Measurements from ENCODE around the gene RASSF4. TPM values are rescaled to one million over a fixed set of nuclear protein-coding genes. Genes with fewer than 3 reads are reported as not detected.

The RASSF4 gene
- total RNA-seq, 2 donors from 2014 or later, result 1.7 to 4.4 TPM

GRCh38 chr10:44933451-44934321 lies 25.9 kb upstream of the RASSF4 start:
- no peaks in the 10 kb centered on the region for H3K36me3 Mint-ChIP-seq (ENCODE audit: low read depth)
- no peaks in the 10 kb centered on the region for H3K9me3 Mint-ChIP-seq
- no peak for ATAC-seq (replicated peaks)
- peaks cover 5% of the 10 kb centered on the region for H3K27me3 Mint-ChIP-seq
- H3K4me3 Mint-ChIP-seq, result no peak overlapping the region
- H3K27ac Mint-ChIP-seq, result no peak overlapping the region
- no peaks in the 10 kb centered on the region for H3K4me1 Mint-ChIP-seq

DNA sequence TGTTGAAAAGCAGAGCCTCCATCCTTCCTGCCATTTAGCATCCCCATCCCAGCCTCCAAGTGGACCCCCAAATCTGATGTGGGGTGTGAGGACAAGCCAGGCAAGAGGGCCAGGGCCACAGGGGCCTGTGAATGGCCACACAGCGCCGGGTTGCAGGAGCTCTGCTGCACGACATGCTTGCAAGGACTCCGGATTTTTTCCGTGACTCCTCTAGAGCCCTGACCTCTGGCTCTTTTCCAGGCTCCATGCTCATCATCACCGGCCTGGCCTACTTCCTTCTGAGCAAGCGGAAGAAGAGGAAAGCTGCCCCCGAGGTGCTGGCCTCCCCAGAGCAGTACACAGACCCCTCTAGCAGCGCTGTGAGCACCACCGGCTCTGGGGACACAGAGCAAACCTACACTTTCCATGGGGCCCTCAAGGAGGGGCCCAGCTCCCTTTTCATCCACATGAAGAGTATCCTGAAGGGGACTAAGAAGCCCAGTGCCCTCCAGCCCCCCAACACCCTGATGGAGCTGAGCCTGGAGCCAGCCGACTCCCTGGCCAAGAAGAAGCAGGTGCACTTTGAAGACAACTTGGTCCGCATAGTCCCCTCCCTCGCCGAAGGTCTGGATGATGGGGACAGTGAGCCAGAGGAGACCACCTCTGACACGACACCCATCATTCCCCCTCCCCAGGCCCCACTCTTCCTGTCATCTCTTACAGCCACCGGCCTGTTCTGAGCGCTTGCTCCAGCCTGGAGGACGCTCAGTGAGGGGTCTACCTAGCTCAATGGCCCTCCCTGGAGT lies 25.0 kb upstream of the RASSF4 start:
- no peak for ATAC-seq (replicated peaks)
- Mint-ChIP-seq H3K27me3 (peaks cover 4% of the 10 kb centered on the region), H3K36me3 (ENCODE audit: low read depth) (no peaks in the 10 kb centered on the region), H3K27ac (no peak overlapping the region), H3K4me1 (no peaks in the 10 kb centered on the region), H3K4me3 (no peak overlapping the region), H3K9me3 (peaks cover 3% of the 10 kb centered on the region)

DNA sequence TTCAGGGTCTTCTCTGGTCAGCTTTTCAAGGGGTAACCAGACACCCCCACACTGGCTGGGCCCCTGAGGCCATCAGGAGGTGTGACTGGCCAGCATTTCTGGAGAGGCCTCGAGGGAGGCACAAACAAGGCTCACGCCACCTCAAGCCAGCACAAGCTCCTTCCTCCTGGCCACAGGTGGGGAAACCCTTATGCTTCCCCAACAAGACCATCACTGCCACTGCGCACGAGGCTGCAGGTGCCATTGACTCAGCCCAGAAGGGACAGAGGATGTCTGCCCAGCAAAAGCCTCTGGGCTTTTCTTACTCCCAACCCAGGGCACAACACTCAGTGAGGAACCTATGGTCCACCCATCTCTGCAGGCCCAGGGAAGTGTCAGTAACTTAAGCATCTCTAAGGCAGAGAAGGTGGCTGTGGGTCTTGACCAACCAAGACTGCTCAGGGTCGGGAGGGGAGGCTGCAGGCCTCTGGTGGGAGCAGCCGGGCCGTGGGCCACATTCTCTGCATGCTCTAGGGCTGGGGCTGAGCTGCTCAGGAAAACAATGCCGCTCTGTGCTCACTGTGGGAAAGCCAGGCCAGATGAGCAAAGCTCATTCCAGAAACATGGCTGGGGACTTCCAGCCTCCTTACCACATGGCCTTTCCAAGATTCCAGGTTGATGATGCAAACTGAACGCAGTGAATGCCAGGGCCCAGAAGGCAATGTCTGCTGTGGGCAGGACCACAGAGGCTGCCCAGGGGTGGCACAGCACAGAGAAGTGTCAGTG lies 24.2 kb upstream of the RASSF4 start:
- Mint-ChIP-seq H3K9me3 (peaks cover 3% of the 10 kb centered on the region), H3K36me3 (ENCODE audit: low read depth) (no peaks in the 10 kb centered on the region), H3K27me3 (peaks cover 4% of the 10 kb centered on the region), H3K27ac (peak overlapping the region; percentile 5), H3K4me1 (no peaks in the 10 kb centered on the region), H3K4me3 (no peak overlapping the region)
- ATAC-seq (replicated peaks), result no peak

- ATAC-seq (replicated peaks), result no peak
- no peak overlapping the region for H3K4me3 Mint-ChIP-seq
- peaks cover 3% of the 10 kb centered on the region for H3K9me3 Mint-ChIP-seq
- no peaks in the 10 kb centered on the region for H3K36me3 Mint-ChIP-seq (ENCODE audit: low read depth)
- H3K27ac Mint-ChIP-seq, result peak overlapping the region; percentile 5
- peaks cover 4% of the 10 kb centered on the region for H3K27me3 Mint-ChIP-seq
- no peaks in the 10 kb centered on the region for H3K4me1 Mint-ChIP-seq
These were observed 23.7 kb upstream of the RASSF4 start for GRCh38 chr10:44935966-44936295.

- ATAC-seq (replicated peaks), result no peak
- Mint-ChIP-seq H3K27me3 (peaks cover 4% of the 10 kb centered on the region), H3K36me3 (ENCODE audit: low read depth) (no peaks in the 10 kb centered on the region)
These were observed 23.2 kb upstream of the RASSF4 start for GRCh38 chr10:44936314-44936975.

GRCh38 chr10:44937196-44938005 lies 22.2 kb upstream of the RASSF4 start:
- H3K4me1 Mint-ChIP-seq, result no peaks in the 10 kb centered on the region
- no peak for ATAC-seq (replicated peaks)
- no peaks in the 10 kb centered on the region for H3K36me3 Mint-ChIP-seq (ENCODE audit: low read depth)
- no peak overlapping the region for H3K27ac Mint-ChIP-seq
- H3K27me3 Mint-ChIP-seq, result peaks cover 4% of the 10 kb centered on the region
- H3K4me3 Mint-ChIP-seq, result no peak overlapping the region
- H3K9me3 Mint-ChIP-seq, result peaks cover 3% of the 10 kb centered on the region

More at GRCh38 chr10:44936314-44936975, 23.2 kb upstream of the RASSF4 start:
- Mint-ChIP-seq H3K27ac (no peak overlapping the region), H3K4me3 (no peak overlapping the region), H3K4me1 (no peaks in the 10 kb centered on the region), H3K9me3 (peaks cover 3% of the 10 kb centered on the region)

GRCh38 chr10:44938956-44939355 lies 20.6 kb upstream of the RASSF4 start:
- H3K9me3 Mint-ChIP-seq, result peaks cover 4% of the 10 kb centered on the region

GRCh38 chr10:44939691-44940401 lies 19.8 kb upstream of the RASSF4 start:
- ATAC-seq (replicated peaks), result no peak
- H3K4me1 Mint-ChIP-seq, result no peaks in the 10 kb centered on the region
- no peaks in the 10 kb centered on the region for H3K36me3 Mint-ChIP-seq (ENCODE audit: low read depth)
- H3K27ac Mint-ChIP-seq, result no peak overlapping the region
- peaks cover 13% of the 10 kb centered on the region for H3K9me3 Mint-ChIP-seq
- no peak overlapping the region for H3K4me3 Mint-ChIP-seq
- H3K27me3 Mint-ChIP-seq, result peaks cover 3% of the 10 kb centered on the region

More at GRCh38 chr10:44938956-44939355, 20.6 kb upstream of the RASSF4 start:
- no peak overlapping the region for H3K4me3 Mint-ChIP-seq
- no peaks in the 10 kb centered on the region for H3K36me3 Mint-ChIP-seq (ENCODE audit: low read depth)
- H3K27ac Mint-ChIP-seq, result no peak overlapping the region
- peaks cover 4% of the 10 kb centered on the region for H3K27me3 Mint-ChIP-seq
- H3K4me1 Mint-ChIP-seq, result no peaks in the 10 kb centered on the region
- ATAC-seq (replicated peaks), result no peak

- no peak for ATAC-seq (replicated peaks)
- no peak overlapping the region for H3K4me3 Mint-ChIP-seq
- H3K4me1 Mint-ChIP-seq, result no peaks in the 10 kb centered on the region
- H3K9me3 Mint-ChIP-seq, result peaks cover 15% of the 10 kb centered on the region
- H3K36me3 Mint-ChIP-seq (ENCODE audit: low read depth), result no peaks in the 10 kb centered on the region
- H3K27me3 Mint-ChIP-seq, result peaks cover 8% of the 10 kb centered on the region
- H3K27ac Mint-ChIP-seq, result no peak overlapping the region
These were observed 15.2 kb upstream of the RASSF4 start for GRCh38 chr10:44944354-44944753.

- peaks cover 8% of the 10 kb centered on the region for H3K27me3 Mint-ChIP-seq
- no peak for ATAC-seq (replicated peaks)
These were observed 13.4 kb upstream of the RASSF4 start for GRCh38 chr10:44946205-44946604.

GRCh38 chr10:44947371-44948152 lies 12.0 kb upstream of the RASSF4 start:
- Mint-ChIP-seq H3K9me3 (peaks cover 15% of the 10 kb centered on the region), H3K4me1 (no peaks in the 10 kb centered on the region), H3K27ac (no peak overlapping the region), H3K36me3 (ENCODE audit: low read depth) (no peaks in the 10 kb centered on the region), H3K27me3 (peaks cover 8% of the 10 kb centered on the region), H3K4me3 (no peak overlapping the region)
- no peak for ATAC-seq (replicated peaks)

More at GRCh38 chr10:44946205-44946604, 13.4 kb upstream of the RASSF4 start:
- no peak overlapping the region for H3K4me3 Mint-ChIP-seq
- H3K4me1 Mint-ChIP-seq, result no peaks in the 10 kb centered on the region
- no peaks in the 10 kb centered on the region for H3K36me3 Mint-ChIP-seq (ENCODE audit: low read depth)
- H3K27ac Mint-ChIP-seq, result no peak overlapping the region
- peaks cover 15% of the 10 kb centered on the region for H3K9me3 Mint-ChIP-seq

DNA sequence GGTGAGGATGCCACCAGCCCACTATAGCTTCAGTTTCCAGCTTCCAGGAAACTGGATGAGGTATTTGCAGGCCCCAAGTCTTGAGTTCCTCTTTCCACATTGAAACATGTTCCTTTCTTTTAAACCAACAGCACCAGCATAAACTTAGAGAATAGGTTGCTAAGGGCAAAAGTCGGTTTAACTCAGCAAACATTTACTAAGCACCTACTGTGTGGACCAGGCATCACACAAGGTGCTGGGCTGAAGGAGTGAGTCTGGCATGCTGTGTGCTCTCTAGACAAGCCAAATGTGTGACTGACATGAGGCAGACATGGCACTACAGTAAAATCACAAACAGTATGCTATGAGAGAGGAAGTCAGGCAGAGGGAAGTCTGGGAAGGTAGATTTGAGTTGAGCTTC lies 11.0 kb upstream of the RASSF4 start:
- Mint-ChIP-seq H3K27ac (no peak overlapping the region), H3K4me1 (no peaks in the 10 kb centered on the region), H3K36me3 (ENCODE audit: low read depth) (no peaks in the 10 kb centered on the region), H3K4me3 (no peak overlapping the region), H3K27me3 (peaks cover 8% of the 10 kb centered on the region), H3K9me3 (peaks cover 15% of the 10 kb centered on the region)
- no peak for ATAC-seq (replicated peaks)

Data from activated T-helper 17 cell treated with anti-CD3 and anti-CD28 coated beads, Interleukin-2, amount 50 U/mL, for 72 hours (primary cell).